GM23338 (cell line): ENCODE results near the gene CCDC91. TPM values are rescaled to one million over a fixed set of nuclear protein-coding genes. Genes with fewer than 3 reads are reported as not detected.

ENCODE experiments used
- ATAC-seq: fragments of 200-7000 bp; cut with Tn5 transposase; 3 replicates; pipeline ENCODE4 v1.9.1; 2020
- DNase-seq: peaks from one replicate; pipeline ENCODE4 v3.0.0-alpha.2; 2015; ENCODE audit warnings: low spot score
- H2AFZ ChIP-seq: fragments of 200-600 bp; sonication (generic); 2 replicates; pipeline ENCODE4 v1.8.0; 2016; ENCODE audit warnings: antibody characterized with exemption, mild to moderate bottlenecking, moderate library complexity
- H3F3A ChIP-seq: fragments of 200-600 bp; sonication (generic); replicated peaks from 2 replicates; pipeline ENCODE4 v1.8.0; 2017; ENCODE audit warnings: antibody characterized with exemption, mixed run types, low read depth
- H3K27ac ChIP-seq: fragments of 200-600 bp; sonication (generic); 2 replicates; pipeline ENCODE4 v1.6.1; 2016; ENCODE audit warnings: low read depth
- H3K27me3 ChIP-seq: fragments of 200-600 bp; sonication (generic); 2 replicates; pipeline ENCODE4 v1.8.0; 2016; ENCODE audit warnings: mild to moderate bottlenecking, mixed run types, moderate library complexity; ENCODE audit not compliant: insufficient read depth
- H3K36me3 ChIP-seq: fragments of 200-600 bp; sonication (generic); 2 replicates; pipeline ENCODE4 v1.8.0; 2016; ENCODE audit warnings: mild to moderate bottlenecking; ENCODE audit not compliant: insufficient read depth
- H3K4me1 ChIP-seq: fragments of 200-600 bp; sonication (generic); 2 replicates; pipeline ENCODE4 v1.8.0; 2016; ENCODE audit warnings: mild to moderate bottlenecking, moderate library complexity; ENCODE audit not compliant: insufficient read depth
- H3K4me2 ChIP-seq: fragments of 200-600 bp; sonication (generic); 2 replicates; pipeline ENCODE4 v1.7.1; 2017; ENCODE audit warnings: mixed run types
- H3K4me3 ChIP-seq: fragments of 200-600 bp; sonication (generic); 2 replicates; pipeline ENCODE4 v1.6.1; 2016; ENCODE audit warnings: mixed run types
- H3K79me2 ChIP-seq: fragments of 200-600 bp; sonication (generic); replicated peaks from 2 replicates; pipeline ENCODE4 v1.8.0; 2017; ENCODE audit warnings: mild to moderate bottlenecking; ENCODE audit not compliant: insufficient read depth
- H3K9me2 ChIP-seq: fragments of 200-600 bp; sonication (generic); 2 replicates; pipeline ENCODE4 v1.8.0; 2017; ENCODE audit not compliant: insufficient read depth
- H4K20me1 ChIP-seq: fragments of 200-600 bp; sonication (generic); replicated peaks from 2 replicates; pipeline ENCODE4 v1.8.0; 2017; ENCODE audit warnings: mild to moderate bottlenecking; ENCODE audit not compliant: insufficient read depth
- H3K27ac Mint-ChIP-seq: 2 replicates; pipeline ENCODE4 v1.8.0; 2020; ENCODE audit warnings: inconsistent platforms, mild to moderate bottlenecking, moderate library complexity, mixed read lengths
- H3K27me3 Mint-ChIP-seq: 3 replicates; pipeline ENCODE4 v1.8.0; 2022; ENCODE audit warnings: low read depth, mild to moderate bottlenecking, moderate library complexity, mixed read lengths, inconsistent platforms; ENCODE audit not compliant: insufficient read depth, poor library complexity
- H3K36me3 Mint-ChIP-seq: 3 replicates; pipeline ENCODE4 v1.8.0; 2021; ENCODE audit warnings: low read depth, mild to moderate bottlenecking, inconsistent platforms, moderate library complexity, mixed read lengths
- H3K4me1 Mint-ChIP-seq: 3 replicates; pipeline ENCODE4 v1.8.0; 2020; ENCODE audit warnings: mild to moderate bottlenecking, inconsistent platforms, mixed read lengths
- H3K4me3 Mint-ChIP-seq: 3 replicates; pipeline ENCODE4 v1.8.0; 2021; ENCODE audit warnings: moderate library complexity, mild to moderate bottlenecking, inconsistent platforms, mixed read lengths
- H3K9me3 Mint-ChIP-seq: 3 replicates; pipeline ENCODE4 v1.8.0; 2020; ENCODE audit warnings: moderate library complexity, mild to moderate bottlenecking, inconsistent platforms, mixed read lengths
- CREB1 ChIP-seq: fragments of 250-450 bp; sonication (Bioruptor Pico); IDR thresholded peaks from 2 replicates; pipeline ENCODE4 v1.5.0; 2020; ENCODE audit warnings: low read depth, mild to moderate bottlenecking, moderate library complexity
- CTCF ChIP-seq, 2 experiments: fragments of 200-600 bp in 1 of 2; sonication (generic) in 1 of 2; conservative IDR thresholded peaks; 2 replicates each; pipeline versions ENCODE4 v1.5.1 to v1.6.1; 2016 to 2017; ENCODE audit warnings: antibody characterized with exemption in 2 of 2, low read depth in 2 of 2, mild to moderate bottlenecking in 2 of 2, moderate library complexity in 1 of 2
- ETS1 ChIP-seq: IDR thresholded peaks from 2 replicates; pipeline ENCODE4 v1.6.1; 2016; ENCODE audit warnings: antibody characterized with exemption
- EZH2 ChIP-seq: fragments of 200-600 bp; sonication (generic); IDR thresholded peaks from one replicate; pipeline ENCODE4 v1.8.0; 2017; ENCODE audit warnings: antibody characterized with exemption, mild to moderate bottlenecking, low read depth; ENCODE audit not compliant: unreplicated experiment
- EZH2phosphoT487 ChIP-seq: fragments of 200-600 bp; sonication (generic); IDR thresholded peaks from one replicate; pipeline ENCODE4 v1.8.1; 2018; ENCODE audit warnings: antibody characterized with exemption; ENCODE audit not compliant: unreplicated experiment
- JUNB ChIP-seq: IDR thresholded peaks from one replicate; pipeline ENCODE4 v1.6.1; 2016; ENCODE audit warnings: antibody characterized with exemption; ENCODE audit not compliant: unreplicated experiment
- NANOG ChIP-seq: IDR thresholded peaks from 2 replicates; pipeline ENCODE4 v1.6.1; 2016; ENCODE audit warnings: antibody characterized with exemption, borderline replicate concordance
- POLR2AphosphoS5 ChIP-seq: IDR thresholded peaks from 2 replicates; pipeline ENCODE4 v1.6.1; 2016; ENCODE audit warnings: antibody characterized with exemption, low read depth
- REST ChIP-seq: IDR thresholded peaks from one replicate; pipeline ENCODE4 v1.6.1; 2018; ENCODE audit warnings: antibody characterized with exemption; ENCODE audit not compliant: unreplicated experiment
- STAT1 ChIP-seq: IDR thresholded peaks from one replicate; pipeline ENCODE4 v1.6.1; 2016; ENCODE audit warnings: antibody characterized with exemption; ENCODE audit not compliant: unreplicated experiment
- ZNF114 ChIP-seq: fragments of 250-450 bp; sonication (Bioruptor Pico); IDR thresholded peaks from 2 replicates; pipeline ENCODE4 v1.5.0; 2020; ENCODE audit warnings: mild to moderate bottlenecking, moderate library complexity
- ZNF331 ChIP-seq: fragments of 250-450 bp; sonication (Bioruptor Pico); IDR thresholded peaks from 2 replicates; pipeline ENCODE4 v1.5.0; 2020; ENCODE audit warnings: low read depth, mild to moderate bottlenecking, moderate library complexity
- polyA plus RNA-seq: library from polyadenylated mRNA; unstranded; fragments of >200 nt; fragmentation: Nextera tagmentation; extraction: Ambion mirVana; gene quantifications from 2 replicates; pipeline ENCODE4 v1.2.1, GENCODE V29; 2016
- total RNA-seq: library from RNA; depleted of rRNA; stranded (reverse); fragments of >200 nt; shearing (Covaris generic); gene quantifications from 2 replicates; pipeline ENCODE4 v1.2.3, GENCODE V29; 2014

Gene CCDC91
- total and polyA plus RNA-seq, 2 experiments from 2014 or later, result 24.7 to 48.7 TPM

GRCh38 chr12:28453686-28454085 lies 263.4 kb downstream of the CCDC91 start:
- H3K27ac ChIP-seq, result no peak overlapping the region
- H3K9me2 ChIP-seq, result no peaks in the 10 kb centered on the region
- no peak overlapping the region for H3K4me3 ChIP-seq
- peaks cover 5% of the 10 kb centered on the region; the same call in 2 of the 3 replicates for H3K4me1 Mint-ChIP-seq
- H3K4me3 Mint-ChIP-seq, result no peak overlapping the region
- TF ChIP-seq STAT1 (no peak), EZH2 (no peak), CREB1 (CRISPR knock-in tag) (no peak)
- no peaks in the 10 kb centered on the region for H3K27me3 Mint-ChIP-seq
- ATAC-seq, result no peak
- no peaks in the 10 kb centered on the region for H3K27me3 ChIP-seq
- no peaks in the 10 kb centered on the region for H3F3A ChIP-seq
- no peak overlapping the region for H3K27ac Mint-ChIP-seq
- H3K4me2 ChIP-seq, result no peak overlapping the region
- H3K9me3 Mint-ChIP-seq, result no peaks in the 10 kb centered on the region
- H2AFZ ChIP-seq, result no peak overlapping the region
- H3K79me2 ChIP-seq, result no peaks in the 10 kb centered on the region
- H3K4me1 ChIP-seq, result peaks cover 7% of the 10 kb centered on the region; the same call in 1 of the 2 replicates
- DNase-seq, result no peak
- H3K36me3 ChIP-seq, result no peaks in the 10 kb centered on the region
- peaks cover 3% of the 10 kb centered on the region; the same call in 2 of the 3 replicates for H3K36me3 Mint-ChIP-seq
- H4K20me1 ChIP-seq, result no peaks in the 10 kb centered on the region

GRCh38 chr12:28456934-28457710 lies 266.9 kb downstream of the CCDC91 start:
- Histone ChIP-seq H3F3A (no peaks in the 10 kb centered on the region), H3K36me3 (no peaks in the 10 kb centered on the region), H3K4me1 (peaks cover 36% of the 10 kb centered on the region), H3K27ac (no peak overlapping the region), H3K4me2 (no peak overlapping the region), H3K4me3 (no peak overlapping the region), H3K27me3 (no peaks in the 10 kb centered on the region), H2AFZ (no peak overlapping the region), H3K9me2 (no peaks in the 10 kb centered on the region), H4K20me1 (no peaks in the 10 kb centered on the region), H3K79me2 (no peaks in the 10 kb centered on the region)
- ATAC-seq, result no peak
- Mint-ChIP-seq H3K27me3 (no peaks in the 10 kb centered on the region), H3K27ac (peak overlapping the region; percentile 65; the same call in 1 of the 2 replicates), H3K9me3 (no peaks in the 10 kb centered on the region), H3K4me1 (peaks cover 32% of the 10 kb centered on the region), H3K36me3 (peaks cover 7% of the 10 kb centered on the region; the same call in 2 of the 3 replicates), H3K4me3 (no peak overlapping the region)
- DNase-seq, result no peak
- TF ChIP-seq JUNB (no peak), ETS1 (no peak), NANOG (no peak), CREB1 (CRISPR knock-in tag) (no peak), EZH2 (no peak), CTCF (conservative IDR thresholded peaks at IDR 0.05; ENCODE audit: low read depth in 2 of 2) (no peak), ZNF331 (no peak), ZNF114 (CRISPR knock-in tag) (no peak), REST (no peak), POLR2AphosphoS5 (no peak), EZH2phosphoT487 (no peak)
